ENCODE measurements around the gene SLC26A6. TPM values are rescaled to one million over a fixed set of nuclear protein-coding genes. Genes with fewer than 3 reads are reported as not detected.

The SLC26A6 gene
- total RNA-seq, 1 experiment from 2014 or later: 54.7 TPM

GRCh38 chr3:48624767-48625166, 10.5 kb downstream of the SLC26A6 start:
- H3K4me1 Mint-ChIP-seq (ENCODE audit: low read depth, unreplicated experiment): no peaks in the 10 kb centered on the region
- Histone ChIP-seq H3K36me3 (ENCODE audit: control insufficient read depth, insufficient read depth, low read length) (peaks cover 5% of the 10 kb centered on the region), H3K9me3 (no peaks in the 10 kb centered on the region), H3K27me3 (replicated peaks; ENCODE audit: control insufficient read depth, insufficient read depth, low read length) (no peaks in the 10 kb centered on the region), H3K4me3 (ENCODE audit: low read depth, low read length) (no peak overlapping the region), H3K4me1 (peaks cover 3% of the 10 kb centered on the region)
- CTCF ChIA-PET: interaction anchor here (1.7 kb wide), 1 partner anchor 10 kb away, joined by 7 read pairs; the partner anchor contains the start of gene SLC26A6
- BruUV-seq (replicated peaks): no TSS peak
- DNase-seq: no peak
- POLR2A ChIA-PET: interaction anchor here (0.6 kb wide), 1 partner anchor 18 kb away, joined by 3 read pairs; no protein-coding TSS in a partner anchor
- H3K9me3 Mint-ChIP-seq (ENCODE audit: unreplicated experiment): no peaks in the 10 kb centered on the region
- no peak overlapping the region for H3K4me3 Mint-ChIP-seq (ENCODE audit: unreplicated experiment)
- H3K27me3 Mint-ChIP-seq (ENCODE audit: insufficient read depth, unreplicated experiment): no peaks in the 10 kb centered on the region
- peaks cover 25% of the 10 kb centered on the region for H3K36me3 Mint-ChIP-seq (ENCODE audit: insufficient read depth, unreplicated experiment)
- TF ChIP-seq, protein P1, sequence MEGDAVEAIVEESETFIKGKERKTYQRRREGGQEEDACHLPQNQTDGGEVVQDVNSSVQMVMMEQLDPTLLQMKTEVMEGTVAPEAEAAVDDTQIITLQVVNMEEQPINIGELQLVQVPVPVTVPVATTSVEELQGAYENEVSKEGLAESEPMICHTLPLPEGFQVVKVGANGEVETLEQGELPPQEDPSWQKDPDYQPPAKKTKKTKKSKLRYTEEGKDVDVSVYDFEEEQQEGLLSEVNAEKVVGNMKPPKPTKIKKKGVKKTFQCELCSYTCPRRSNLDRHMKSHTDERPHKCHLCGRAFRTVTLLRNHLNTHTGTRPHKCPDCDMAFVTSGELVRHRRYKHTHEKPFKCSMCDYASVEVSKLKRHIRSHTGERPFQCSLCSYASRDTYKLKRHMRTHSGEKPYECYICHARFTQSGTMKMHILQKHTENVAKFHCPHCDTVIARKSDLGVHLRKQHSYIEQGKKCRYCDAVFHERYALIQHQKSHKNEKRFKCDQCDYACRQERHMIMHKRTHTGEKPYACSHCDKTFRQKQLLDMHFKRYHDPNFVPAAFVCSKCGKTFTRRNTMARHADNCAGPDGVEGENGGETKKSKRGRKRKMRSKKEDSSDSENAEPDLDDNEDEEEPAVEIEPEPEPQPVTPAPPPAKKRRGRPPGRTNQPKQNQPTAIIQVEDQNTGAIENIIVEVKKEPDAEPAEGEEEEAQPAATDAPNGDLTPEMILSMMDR (IDR thresholded peaks at IDR 0.05; ENCODE audit: insufficient read depth in 1 of 2, low read depth in 1 of 2, low read length in 1 of 2, severe bottlenecking in 1 of 2, unreplicated experiment in 1 of 2): no peak
- intact Hi-C loops (cut with micrococcal nuclease; ENCODE audit: unreplicated experiment): no loop called here
- H3K27ac Mint-ChIP-seq (ENCODE audit: unreplicated experiment): peak overlapping the region; percentile 45

DNA sequence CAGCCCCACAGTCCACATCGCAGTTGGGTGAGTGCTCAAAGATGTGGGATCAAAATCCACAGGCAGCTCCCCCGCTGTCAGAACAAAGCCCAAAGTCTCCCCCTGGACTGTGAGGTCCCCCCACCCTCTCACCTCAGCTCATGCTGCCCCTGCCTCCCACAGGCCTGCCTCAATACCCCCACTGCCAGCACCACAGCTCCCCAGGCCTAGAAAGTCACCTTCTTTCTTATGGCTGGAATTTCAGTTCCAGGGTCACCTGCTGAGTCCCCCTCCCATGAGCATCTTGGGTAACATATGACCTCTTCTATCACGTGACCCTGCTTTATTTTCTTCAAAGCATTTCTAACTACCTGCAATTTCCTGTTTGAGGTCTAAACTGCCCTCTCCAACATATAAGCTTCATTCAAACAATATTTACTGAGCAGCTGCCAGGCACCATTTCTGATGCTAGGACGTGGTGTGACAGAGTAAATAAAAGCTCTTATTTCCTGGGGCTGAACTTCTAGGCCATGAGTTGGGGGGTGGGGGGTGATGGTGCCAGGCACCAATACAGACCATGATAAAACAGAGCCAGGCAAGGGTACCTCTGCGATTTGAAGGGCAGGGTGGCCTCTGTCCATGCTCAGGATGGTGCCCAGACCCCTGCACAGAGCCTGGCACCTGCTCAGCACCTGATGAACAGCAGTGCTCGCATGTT, 11.3 kb downstream of the SLC26A6 start:
- Mint-ChIP-seq H3K9me3 (ENCODE audit: unreplicated experiment) (no peaks in the 10 kb centered on the region), H3K27me3 (ENCODE audit: insufficient read depth, unreplicated experiment) (no peaks in the 10 kb centered on the region), H3K36me3 (ENCODE audit: insufficient read depth, unreplicated experiment) (peaks cover 25% of the 10 kb centered on the region), H3K4me3 (ENCODE audit: unreplicated experiment) (no peak overlapping the region), H3K4me1 (ENCODE audit: low read depth, unreplicated experiment) (no peaks in the 10 kb centered on the region), H3K27ac (ENCODE audit: unreplicated experiment) (peak overlapping the region; percentile 70)
- no peak for DNase-seq
- H3K36me3 ChIP-seq (ENCODE audit: control insufficient read depth, insufficient read depth, low read length): peaks cover 5% of the 10 kb centered on the region
- no TSS peak for BruUV-seq (replicated peaks)
- H3K9me3 ChIP-seq: no peaks in the 10 kb centered on the region
- peaks cover 11% of the 10 kb centered on the region for H3K4me1 ChIP-seq
- ChIA-PET CTCF (interaction anchor here (0.6 to 1.7 kb wide), 2 partner anchors 11 to 15 kb away, joined by 3 to 7 read pairs; partner anchors contain the start of genes SLC26A6 and UQCRC1), POLR2A (interaction anchor here (0.6 to 1.4 kb wide), 4 partner anchors 18 to 51 kb away, joined by 3 to 6 read pairs (median 3); no protein-coding TSS in a partner anchor)
- TF ChIP-seq, protein P1 (IDR thresholded peaks at IDR 0.05; ENCODE audit: insufficient read depth in 1 of 2, low read depth in 1 of 2, low read length in 1 of 2, severe bottlenecking in 1 of 2, unreplicated experiment in 1 of 2): no peak
- intact Hi-C loops (cut with micrococcal nuclease; ENCODE audit: unreplicated experiment): no loop called here
- no peak overlapping the region for H3K4me3 ChIP-seq (ENCODE audit: low read depth, low read length)
- H3K27me3 ChIP-seq (replicated peaks; ENCODE audit: control insufficient read depth, insufficient read depth, low read length): no peaks in the 10 kb centered on the region

GRCh38 chr3:48621461-48621869, 13.8 kb downstream of the SLC26A6 start, which contains the start of gene TMEM89:
Gene TMEM89, minus strand, starts transcription at chr3:48621769. Its CDS starts 13 bp downstream, at chr3:48621756.
- H3K27ac Mint-ChIP-seq (ENCODE audit: unreplicated experiment): no peak within 1 kb of the TSS
- Histone ChIP-seq H3K4me3 (ENCODE audit: low read depth, low read length) (no peak within 1 kb of the TSS), H3K4me1 (peaks cover 14% of the 10 kb centered on the region), H3K9me3 (peaks cover 17% of the 10 kb centered on the region), H3K36me3 (ENCODE audit: control insufficient read depth, insufficient read depth, low read length) (peaks cover 6% of the 10 kb centered on the region), H3K27me3 (replicated peaks; ENCODE audit: control insufficient read depth, insufficient read depth, low read length) (no peaks in the 10 kb centered on the region)
- no peak within 1 kb of the TSS for H3K4me3 Mint-ChIP-seq (ENCODE audit: unreplicated experiment)
- H3K4me1 Mint-ChIP-seq (ENCODE audit: low read depth, unreplicated experiment): no peaks in the 10 kb centered on the region
- no peaks in the 10 kb centered on the region for H3K27me3 Mint-ChIP-seq (ENCODE audit: insufficient read depth, unreplicated experiment)
- TF ChIP-seq, protein P1 (IDR thresholded peaks at IDR 0.05; ENCODE audit: insufficient read depth in 1 of 2, low read depth in 1 of 2, low read length in 1 of 2, severe bottlenecking in 1 of 2, unreplicated experiment in 1 of 2): no peak
- peaks cover 33% of the 10 kb centered on the region for H3K36me3 Mint-ChIP-seq (ENCODE audit: insufficient read depth, unreplicated experiment)
- no TSS peak for BruUV-seq (replicated peaks)
- CTCF ChIA-PET: interaction anchor here (1.0 kb wide), 1 partner anchor 13 kb away, joined by 5 read pairs; no protein-coding TSS in a partner anchor
- no peak for DNase-seq
- intact Hi-C loops (cut with micrococcal nuclease; ENCODE audit: unreplicated experiment): no loop called here
- POLR2A ChIA-PET: no interaction called here
- peaks cover 9% of the 10 kb centered on the region for H3K9me3 Mint-ChIP-seq (ENCODE audit: unreplicated experiment)
